ENCODE measurements around the gene APOO. TPM values are rescaled to one million over a fixed set of nuclear protein-coding genes. Genes with fewer than 3 reads are reported as not detected.

The APOO gene
- total RNA-seq, 1 experiment from 2014 or later, result 42.3 TPM

DNA sequence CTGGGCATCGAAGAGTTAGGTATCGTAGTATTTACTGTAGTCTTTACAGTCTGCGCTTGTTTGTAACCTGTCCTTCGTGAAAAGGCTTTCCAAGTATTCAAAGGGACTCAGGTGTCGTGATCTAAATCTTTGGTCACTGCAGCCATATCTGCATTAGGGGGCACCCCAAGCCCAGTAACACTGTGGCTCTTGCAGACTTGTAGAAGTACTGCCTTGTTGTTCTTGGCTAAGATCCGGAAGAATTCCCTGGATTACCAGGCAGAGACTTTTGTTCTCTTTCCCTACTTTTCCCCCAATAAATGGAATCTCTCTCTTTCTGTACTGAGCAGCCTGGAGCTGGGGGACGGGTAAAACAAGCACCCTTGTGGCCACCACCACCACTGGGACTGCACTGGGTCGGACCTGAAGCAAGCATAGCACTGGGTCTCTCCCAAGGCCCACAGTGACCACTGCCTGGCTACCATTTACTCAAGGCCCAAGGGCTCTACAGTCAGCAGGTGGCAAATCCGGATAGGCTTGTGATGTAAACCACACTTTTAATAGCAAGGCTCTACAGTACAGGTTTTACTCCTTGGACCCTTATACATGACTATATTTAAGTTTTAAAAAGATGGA lies 12.1 kb upstream of the APOO start:
- Histone ChIP-seq H3K27me3 (ENCODE audit: insufficient read depth, low read depth) (no peaks in the 10 kb centered on the region), H3F3A (ENCODE audit: insufficient read depth, low read depth) (no peaks in the 10 kb centered on the region), H3K4me2 (no peak overlapping the region), H4K20me1 (ENCODE audit: insufficient read depth) (no peaks in the 10 kb centered on the region), H3K9me3 (ENCODE audit: insufficient read depth, low read depth) (no peaks in the 10 kb centered on the region), H3K27ac (no peak overlapping the region), H3K4me3 (no peak overlapping the region), H3K36me3 (ENCODE audit: low read depth) (no peaks in the 10 kb centered on the region), H3K4me1 (replicated peaks; ENCODE audit: insufficient read depth) (no peaks in the 10 kb centered on the region), H3K9me2 (ENCODE audit: insufficient read depth) (no peaks in the 10 kb centered on the region), H2AFZ (no peak overlapping the region), H3K79me2 (ENCODE audit: low read depth) (no peaks in the 10 kb centered on the region)
- ChIA-PET POLR2A (ENCODE audit: unreplicated experiment) (no interaction called here), CTCF (no interaction called here)
- DNase-seq, result no peak
- BruUV-seq (replicated peaks), result no TSS peak
- intact Hi-C loops (cut with micrococcal nuclease; ENCODE audit: unreplicated experiment), result no loop called here
- no peak for TF ChIP-seq EZH2 (IDR thresholded peaks at IDR 0.05; ENCODE audit: low read depth)
- TF ChIP-seq, protein P1, sequence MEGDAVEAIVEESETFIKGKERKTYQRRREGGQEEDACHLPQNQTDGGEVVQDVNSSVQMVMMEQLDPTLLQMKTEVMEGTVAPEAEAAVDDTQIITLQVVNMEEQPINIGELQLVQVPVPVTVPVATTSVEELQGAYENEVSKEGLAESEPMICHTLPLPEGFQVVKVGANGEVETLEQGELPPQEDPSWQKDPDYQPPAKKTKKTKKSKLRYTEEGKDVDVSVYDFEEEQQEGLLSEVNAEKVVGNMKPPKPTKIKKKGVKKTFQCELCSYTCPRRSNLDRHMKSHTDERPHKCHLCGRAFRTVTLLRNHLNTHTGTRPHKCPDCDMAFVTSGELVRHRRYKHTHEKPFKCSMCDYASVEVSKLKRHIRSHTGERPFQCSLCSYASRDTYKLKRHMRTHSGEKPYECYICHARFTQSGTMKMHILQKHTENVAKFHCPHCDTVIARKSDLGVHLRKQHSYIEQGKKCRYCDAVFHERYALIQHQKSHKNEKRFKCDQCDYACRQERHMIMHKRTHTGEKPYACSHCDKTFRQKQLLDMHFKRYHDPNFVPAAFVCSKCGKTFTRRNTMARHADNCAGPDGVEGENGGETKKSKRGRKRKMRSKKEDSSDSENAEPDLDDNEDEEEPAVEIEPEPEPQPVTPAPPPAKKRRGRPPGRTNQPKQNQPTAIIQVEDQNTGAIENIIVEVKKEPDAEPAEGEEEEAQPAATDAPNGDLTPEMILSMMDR (conservative IDR thresholded peaks at IDR 0.05), result no peak

DNA sequence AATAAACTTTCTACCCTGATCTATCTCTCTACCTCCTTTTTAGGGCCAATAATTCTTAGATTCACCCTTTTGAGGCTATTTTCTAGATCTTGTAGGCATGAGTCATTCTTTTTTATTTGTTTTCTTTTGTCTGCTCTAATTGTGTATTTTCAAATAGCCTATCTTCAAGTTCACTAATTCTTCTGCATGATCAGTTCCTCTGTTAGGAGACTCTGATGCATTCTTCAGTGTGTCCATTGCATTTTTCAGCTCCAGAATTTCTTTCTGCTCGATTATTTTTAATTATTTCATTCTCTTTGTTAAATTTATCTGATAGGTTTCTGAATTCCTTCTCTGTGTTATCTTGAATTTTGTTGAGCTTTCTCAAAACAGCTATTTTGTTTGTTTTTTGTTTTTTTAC lies 11.4 kb upstream of the APOO start:
- no peaks in the 10 kb centered on the region for H3F3A ChIP-seq (ENCODE audit: insufficient read depth, low read depth)
- no peaks in the 10 kb centered on the region for H3K79me2 ChIP-seq (ENCODE audit: low read depth)
- no peaks in the 10 kb centered on the region for H4K20me1 ChIP-seq (ENCODE audit: insufficient read depth)
- H3K36me3 ChIP-seq (ENCODE audit: low read depth), result no peaks in the 10 kb centered on the region
- H3K27me3 ChIP-seq (ENCODE audit: insufficient read depth, low read depth), result no peaks in the 10 kb centered on the region
- no peak overlapping the region for H2AFZ ChIP-seq
- no TSS peak for BruUV-seq (replicated peaks)
- TF ChIP-seq EZH2 (IDR thresholded peaks at IDR 0.05; ENCODE audit: low read depth), result no peak
- TF ChIP-seq, protein P1 (conservative IDR thresholded peaks at IDR 0.05), result no peak
- no peaks in the 10 kb centered on the region for H3K4me1 ChIP-seq (replicated peaks; ENCODE audit: insufficient read depth)
- H3K9me2 ChIP-seq (ENCODE audit: insufficient read depth), result no peaks in the 10 kb centered on the region
- intact Hi-C loops (cut with micrococcal nuclease; ENCODE audit: unreplicated experiment), result no loop called here
- POLR2A ChIA-PET (ENCODE audit: unreplicated experiment), result no interaction called here
- DNase-seq, result no peak
- H3K9me3 ChIP-seq (ENCODE audit: insufficient read depth, low read depth), result no peaks in the 10 kb centered on the region
- no peak overlapping the region for H3K27ac ChIP-seq
- no peak overlapping the region for H3K4me3 ChIP-seq
- H3K4me2 ChIP-seq, result no peak overlapping the region
- CTCF ChIA-PET, result no interaction called here

DNA sequence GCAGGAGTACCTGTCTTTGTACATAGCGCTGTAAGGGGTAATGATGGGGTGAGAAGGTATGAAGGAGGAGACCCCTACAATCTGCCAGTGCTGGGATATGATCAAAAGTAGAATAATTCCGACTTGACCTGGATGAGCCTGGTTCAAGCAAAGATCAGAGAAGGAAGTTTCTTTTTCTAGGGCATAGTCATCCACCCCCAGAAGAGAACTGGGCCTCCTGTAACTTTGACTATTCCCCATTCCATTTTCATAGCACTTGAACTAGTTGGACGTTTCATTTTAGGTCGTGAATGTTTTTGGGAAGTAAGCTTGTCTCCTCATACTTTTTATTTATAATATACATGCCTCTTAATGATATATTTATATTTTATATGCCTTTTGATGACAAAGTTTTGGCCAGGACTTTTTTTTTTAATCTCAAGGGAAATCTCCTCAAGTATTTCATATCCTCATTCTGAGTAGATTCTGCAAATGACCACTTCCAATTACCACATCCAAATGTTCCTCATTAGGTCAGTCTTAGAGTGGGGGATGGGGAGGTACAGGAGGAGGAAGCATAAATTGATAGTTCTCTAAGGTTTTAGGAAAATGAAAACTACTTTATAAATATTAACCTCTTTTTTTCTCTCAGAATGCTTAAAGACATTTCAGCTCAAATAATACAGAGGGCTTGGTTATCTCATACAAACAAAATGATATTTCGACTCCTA lies 3.5 kb upstream of the APOO start:
- POLR2A ChIA-PET (ENCODE audit: unreplicated experiment), result no interaction called here
- CTCF ChIA-PET, result no interaction called here

More for the DNA sequence above, 3.5 kb upstream of the APOO start:
- no peak for DNase-seq
- TF ChIP-seq, protein P1 (conservative IDR thresholded peaks at IDR 0.05), result no peak
- no peak for TF ChIP-seq EZH2 (IDR thresholded peaks at IDR 0.05; ENCODE audit: low read depth)
- no peaks in the 10 kb centered on the region for H3K27me3 ChIP-seq (ENCODE audit: insufficient read depth, low read depth)
- H3K4me2 ChIP-seq, result no peak overlapping the region
- no peaks in the 10 kb centered on the region for H3K9me2 ChIP-seq (ENCODE audit: insufficient read depth)
- H3F3A ChIP-seq (ENCODE audit: insufficient read depth, low read depth), result peaks cover 20% of the 10 kb centered on the region; the same call in 1 of the 2 replicates
- H3K27ac ChIP-seq, result no peak overlapping the region
- H3K9me3 ChIP-seq (ENCODE audit: insufficient read depth, low read depth), result no peaks in the 10 kb centered on the region
- BruUV-seq (replicated peaks), result no TSS peak
- H2AFZ ChIP-seq, result no peak overlapping the region
- peaks cover 9% of the 10 kb centered on the region for H3K79me2 ChIP-seq (ENCODE audit: low read depth)
- no peaks in the 10 kb centered on the region for H4K20me1 ChIP-seq (ENCODE audit: insufficient read depth)
- no peak overlapping the region for H3K4me3 ChIP-seq
- H3K4me1 ChIP-seq (replicated peaks; ENCODE audit: insufficient read depth), result peaks cover 6% of the 10 kb centered on the region
- no peaks in the 10 kb centered on the region for H3K36me3 ChIP-seq (ENCODE audit: low read depth)
- intact Hi-C loops (cut with micrococcal nuclease; ENCODE audit: unreplicated experiment), result no loop called here

Measured in PC-9 (cell line).